HG03457 (cell line): Measurements from ENCODE around the gene CCDC167.

ENCODE experiments used
- ATAC-seq: cut with Tn5 transposase; IDR thresholded peaks from one replicate; pipeline ENCODE4 v1.9.1; 2021; ENCODE audit warnings: moderate number of reproducible peaks; ENCODE audit not compliant: unreplicated experiment

Gene CCDC167

GRCh38 chr6:37435373-37435772, 64.3 kb downstream of the CCDC167 start:
- no peak for ATAC-seq

GRCh38 chr6:37433657-37434271, 65.9 kb downstream of the CCDC167 start:
- peak; percentile 23 for ATAC-seq
